Adrenal gland (tissue), 5 donors: ENCODE results near the gene LXN.

Experiments
- POLR2A ChIP-seq, 2 donors: fragments of 450-650 bp; IDR thresholded peaks; one replicate each; pipeline ENCODE4 v1.6.1; 2017; ENCODE audit warnings: antibody characterized with exemption in 2 of 2, mild to moderate bottlenecking in 2 of 2, moderate library complexity in 1 of 2
- TF ChIP-seq, protein P1 (sequence below), 6 experiments: fragments of 450-650 bp in 4 of 6; fragments of 200-600 bp in 2 of 6; sonication (generic) in 1 of 6; IDR thresholded peaks; 1 replicate in 5 of 6; 2 replicates in 1 of 6; pipeline versions ENCODE4 v1.5.1 to v1.8.0; 2016 to 2021; ENCODE audit warnings: antibody characterized with exemption in 6 of 6, mild to moderate bottlenecking in 2 of 6, moderate library complexity in 1 of 6
- donor health status: DM: no; HTN: no; CAD: no.

DNA sequence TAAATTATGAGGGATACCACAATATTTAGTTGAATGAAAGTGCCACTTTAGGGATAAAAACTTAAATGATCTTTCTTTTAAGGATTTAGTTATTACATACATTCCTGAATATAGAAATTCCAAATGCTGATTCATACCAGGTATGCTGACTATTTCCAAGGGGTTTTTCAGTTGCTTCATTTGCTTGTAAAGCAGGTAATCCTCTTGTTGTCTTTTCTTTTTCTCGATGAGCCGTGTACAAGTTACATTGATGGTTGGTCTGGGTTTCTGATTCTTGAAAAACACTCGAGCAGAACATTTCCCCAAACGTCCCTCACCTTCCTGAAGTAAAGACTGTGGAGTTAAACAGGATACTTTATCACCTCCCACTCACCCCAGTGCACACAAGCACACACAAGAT, 38.2 kb upstream of the LXN start:
- TF ChIP-seq, protein P1, sequence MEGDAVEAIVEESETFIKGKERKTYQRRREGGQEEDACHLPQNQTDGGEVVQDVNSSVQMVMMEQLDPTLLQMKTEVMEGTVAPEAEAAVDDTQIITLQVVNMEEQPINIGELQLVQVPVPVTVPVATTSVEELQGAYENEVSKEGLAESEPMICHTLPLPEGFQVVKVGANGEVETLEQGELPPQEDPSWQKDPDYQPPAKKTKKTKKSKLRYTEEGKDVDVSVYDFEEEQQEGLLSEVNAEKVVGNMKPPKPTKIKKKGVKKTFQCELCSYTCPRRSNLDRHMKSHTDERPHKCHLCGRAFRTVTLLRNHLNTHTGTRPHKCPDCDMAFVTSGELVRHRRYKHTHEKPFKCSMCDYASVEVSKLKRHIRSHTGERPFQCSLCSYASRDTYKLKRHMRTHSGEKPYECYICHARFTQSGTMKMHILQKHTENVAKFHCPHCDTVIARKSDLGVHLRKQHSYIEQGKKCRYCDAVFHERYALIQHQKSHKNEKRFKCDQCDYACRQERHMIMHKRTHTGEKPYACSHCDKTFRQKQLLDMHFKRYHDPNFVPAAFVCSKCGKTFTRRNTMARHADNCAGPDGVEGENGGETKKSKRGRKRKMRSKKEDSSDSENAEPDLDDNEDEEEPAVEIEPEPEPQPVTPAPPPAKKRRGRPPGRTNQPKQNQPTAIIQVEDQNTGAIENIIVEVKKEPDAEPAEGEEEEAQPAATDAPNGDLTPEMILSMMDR (IDR thresholded peaks at IDR 0.05), result no peak
- TF ChIP-seq POLR2A (IDR thresholded peaks at IDR 0.05), result no peak
